ENCODE data around the gene NEDD4.
"Not testable (repeated sequence)": the region's sequence is repeated elsewhere in the genome, so short reads cannot be mapped to it uniquely, and the experiment has no call there.

NEDD4 gene

GRCh38 chr15:55821740-55822139 is 171.7 kb downstream of the NEDD4 start:
- DNase-seq: not testable (repeated sequence)

GRCh38 chr15:55820043-55820442 is 173.4 kb downstream of the NEDD4 start:
- DNase-seq: no peak

GRCh38 chr15:55819397-55820034 is 173.9 kb downstream of the NEDD4 start:
- no peak for DNase-seq

GRCh38 chr15:55816017-55816416 is 177.4 kb downstream of the NEDD4 start:
- no peak for DNase-seq

GRCh38 chr15:55802600-55803376 is 190.6 kb downstream of the NEDD4 start:
- no peak for DNase-seq

GRCh38 chr15:55800216-55800615 is 193.2 kb downstream of the NEDD4 start:
- DNase-seq: no peak

- DNase-seq: no peak
These were observed 193.9 kb downstream of the NEDD4 start for GRCh38 chr15:55799291-55800212.

- no peak for DNase-seq
These were observed 197.0 kb downstream of the NEDD4 start for GRCh38 chr15:55796321-55796965.

GRCh38 chr15:55795031-55795430 is 198.4 kb downstream of the NEDD4 start:
- DNase-seq: no peak

GRCh38 chr15:55791551-55792400 is 201.6 kb downstream of the NEDD4 start:
- DNase-seq: no peak

GRCh38 chr15:55789066-55789660 is 204.2 kb downstream of the NEDD4 start:
- DNase-seq: no peak

GRCh38 chr15:55786341-55786740 is 207.1 kb downstream of the NEDD4 start:
- DNase-seq: no peak

- not testable (repeated sequence) for DNase-seq
These were observed 207.8 kb downstream of the NEDD4 start for GRCh38 chr15:55785593-55785992.

- no peak for DNase-seq
These were observed 209.1 kb downstream of the NEDD4 start for GRCh38 chr15:55784286-55784685.

- DNase-seq: no peak
These were observed 210.5 kb downstream of the NEDD4 start for GRCh38 chr15:55782901-55783300.

- no peak for DNase-seq
These were observed 213.1 kb downstream of the NEDD4 start for GRCh38 chr15:55780292-55780691.

GRCh38 chr15:55778932-55779331 is 214.5 kb downstream of the NEDD4 start:
- DNase-seq: no peak

All from bone marrow (tissue), 2 donors.